Pons (tissue), 1 donor: ENCODE data around the gene PPP1R2C.
A peak's percentile ranks its signal among the peaks of the same experiment; 100 is the strongest.

Experiments
- DNase-seq: peaks from one replicate; pipeline ENCODE4 v3.0.0-alpha.2; 2016; ENCODE audit warnings: low spot score

PPP1R2C gene

DNA sequence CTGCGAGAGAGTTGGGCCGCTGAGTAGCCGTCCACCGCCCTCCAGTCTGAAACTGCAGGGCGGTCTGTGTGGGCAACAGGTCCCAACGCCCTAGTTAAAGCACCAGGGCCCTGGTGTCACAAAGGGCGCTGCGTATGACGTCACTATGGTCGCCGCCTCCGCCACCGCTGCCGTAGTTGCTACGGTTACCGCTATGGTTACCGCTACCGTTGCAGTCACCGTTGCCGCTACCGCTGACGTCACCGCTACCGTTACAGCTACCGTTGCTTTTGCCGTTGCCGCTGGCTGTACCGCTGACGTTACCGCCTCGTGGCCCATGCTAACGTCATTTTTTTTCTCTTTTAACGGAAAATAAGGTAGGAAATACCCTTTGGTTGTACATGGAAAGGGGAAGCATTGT is at the start of gene PPP1R2C:
Gene PPP1R2C, minus strand, starts transcription at position 68 of the 400 bp plus-strand sequence. CDS start 84 bp downstream, outside the sequence.
- DNase-seq = no peak

DNA sequence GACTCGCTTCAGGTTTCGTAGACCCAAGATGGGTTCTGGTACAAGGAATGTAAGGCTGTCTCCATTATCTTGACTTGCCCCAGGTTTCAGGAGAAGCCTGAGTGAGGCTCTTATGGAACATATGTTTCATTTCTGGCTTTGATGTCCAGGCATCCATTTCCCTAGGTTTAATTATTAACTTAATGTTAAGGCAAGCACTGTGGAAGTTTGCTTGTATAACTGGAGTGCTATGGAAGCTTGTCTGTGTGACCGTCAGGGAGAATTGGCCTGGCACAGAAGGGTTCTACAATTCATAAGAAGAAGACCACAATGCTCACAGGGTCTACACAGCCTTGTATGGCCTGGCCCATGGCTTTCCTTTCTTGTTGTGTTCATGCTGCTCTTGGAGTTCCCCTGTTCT is 47.2 kb upstream of the PPP1R2C start:
- no peak for DNase-seq

DNA sequence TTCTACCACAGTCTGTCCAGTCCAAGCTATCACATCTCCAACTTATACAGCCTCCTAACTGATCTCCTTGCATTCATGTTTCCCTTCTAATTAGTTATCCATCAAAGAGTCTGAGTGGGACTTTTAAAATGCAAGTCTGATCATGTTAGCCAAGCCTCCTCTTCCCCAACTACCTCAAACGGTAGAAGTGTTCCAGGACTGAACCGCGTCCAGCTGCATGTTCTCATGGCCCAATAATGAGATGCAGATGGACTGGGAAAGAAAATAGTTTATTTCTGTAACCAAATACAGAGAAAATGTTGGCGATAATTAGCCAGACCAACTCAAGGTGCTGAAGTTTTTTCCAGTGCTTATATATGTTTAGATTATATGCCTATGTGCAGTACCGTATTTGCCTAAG is 46.6 kb upstream of the PPP1R2C start:
- no peak for DNase-seq

DNA sequence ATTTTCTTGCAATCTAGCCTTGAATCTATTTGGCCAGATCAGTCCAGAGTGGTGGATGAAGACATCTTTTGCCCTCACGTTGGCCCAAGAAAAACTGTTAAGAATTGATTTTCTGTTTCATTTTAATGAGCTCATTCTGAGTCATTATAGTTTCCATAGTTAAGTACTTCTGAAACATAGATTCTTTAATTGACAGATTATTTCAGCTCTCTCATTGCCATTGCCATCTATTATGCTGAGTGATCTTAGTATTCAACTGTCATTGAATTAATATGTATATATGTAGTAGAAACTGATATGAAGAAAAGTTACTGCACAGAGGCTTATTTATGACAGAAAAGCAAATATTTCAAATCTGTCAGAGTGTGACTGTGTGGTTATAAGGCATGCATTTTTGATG is 45.5 kb upstream of the PPP1R2C start:
- DNase-seq = no peak

DNA sequence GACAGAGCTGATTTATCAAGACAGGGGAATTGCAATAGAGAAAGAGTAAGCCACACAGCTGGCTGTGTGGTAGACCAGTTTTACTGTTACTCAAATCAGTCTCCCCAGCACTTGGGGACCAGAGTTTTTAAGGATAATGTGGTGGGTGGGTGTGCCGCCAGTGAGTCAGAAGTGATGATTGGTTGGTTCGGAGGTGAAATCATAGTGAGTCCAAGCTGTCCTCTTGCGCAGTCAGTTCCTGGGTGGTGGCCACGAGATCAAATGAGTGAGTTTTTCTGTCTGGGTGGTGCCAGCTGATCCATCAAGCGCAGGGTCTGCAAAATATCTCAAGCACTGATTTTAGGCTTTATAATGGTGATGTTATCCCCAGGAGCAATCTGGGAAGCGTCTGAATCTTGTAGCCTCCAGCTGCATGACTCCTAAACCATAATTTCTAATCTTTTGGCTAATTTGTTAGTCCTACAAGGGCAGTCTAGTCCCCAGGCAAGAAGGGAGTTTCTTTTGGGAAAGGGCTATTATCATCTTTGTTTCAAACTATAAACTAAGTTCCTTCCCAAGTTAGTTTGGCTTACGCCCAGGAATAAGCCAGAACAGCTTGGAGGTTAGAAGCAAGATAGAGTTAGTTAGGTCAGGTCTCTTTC is 44.0 kb upstream of the PPP1R2C start:
- no peak for DNase-seq

DNA sequence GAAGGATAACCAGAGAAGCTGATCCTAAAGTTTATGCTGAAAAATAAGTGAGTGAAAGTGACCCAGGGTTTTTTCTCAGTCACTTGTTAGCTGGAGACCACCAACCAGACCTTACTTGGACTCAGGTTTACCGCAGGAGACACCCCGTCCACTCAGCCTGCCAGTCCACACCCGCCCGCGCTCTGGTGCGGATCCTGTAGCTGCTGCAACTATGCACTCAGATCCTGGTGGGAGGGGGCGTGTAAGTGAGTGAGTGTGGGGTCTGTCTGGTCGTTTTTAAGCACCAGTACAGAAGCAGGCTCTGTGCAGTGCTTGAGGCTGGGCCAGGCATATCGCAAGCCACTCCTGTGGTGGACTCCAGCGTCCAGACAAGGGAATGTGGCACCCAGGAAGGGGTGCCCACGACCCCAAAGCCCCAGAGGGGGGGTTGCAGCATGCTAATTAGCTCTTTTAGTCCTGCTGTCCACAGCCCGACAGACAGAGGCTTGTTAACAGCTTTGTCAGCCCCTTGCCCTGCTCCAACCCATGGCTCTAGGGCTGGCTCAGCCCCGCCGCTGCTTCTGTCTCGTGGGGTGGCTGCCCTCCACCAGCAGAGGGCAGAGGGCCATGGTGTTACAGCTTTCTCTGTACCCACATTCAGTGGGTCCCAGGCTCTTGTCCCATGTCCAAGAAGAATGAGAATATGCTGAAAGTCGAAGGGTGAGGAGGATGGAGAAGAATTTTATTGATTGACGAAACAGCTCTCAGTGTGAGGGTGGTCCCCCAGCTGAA is 40.4 kb upstream of the PPP1R2C start:
- DNase-seq = no peak

DNA sequence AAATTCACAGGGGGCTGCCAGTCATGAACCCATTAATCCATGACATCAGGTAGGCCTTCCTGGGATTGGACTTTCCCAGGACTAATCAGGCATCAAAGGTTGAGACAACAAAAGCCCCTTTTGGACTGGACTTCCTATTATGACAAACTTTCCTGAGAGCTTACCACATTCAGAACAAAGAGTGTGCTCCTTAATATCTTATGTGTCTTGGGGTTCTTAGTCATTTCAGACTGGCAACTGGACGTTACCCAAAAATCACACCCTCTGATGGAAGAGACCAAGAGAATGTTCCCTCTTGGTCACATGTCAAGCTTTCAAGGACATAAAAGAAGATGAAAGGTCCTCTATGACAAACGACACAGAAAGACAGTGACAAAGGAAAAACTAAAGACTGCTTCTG is 31.6 kb upstream of the PPP1R2C start:
- DNase-seq = no peak

DNA sequence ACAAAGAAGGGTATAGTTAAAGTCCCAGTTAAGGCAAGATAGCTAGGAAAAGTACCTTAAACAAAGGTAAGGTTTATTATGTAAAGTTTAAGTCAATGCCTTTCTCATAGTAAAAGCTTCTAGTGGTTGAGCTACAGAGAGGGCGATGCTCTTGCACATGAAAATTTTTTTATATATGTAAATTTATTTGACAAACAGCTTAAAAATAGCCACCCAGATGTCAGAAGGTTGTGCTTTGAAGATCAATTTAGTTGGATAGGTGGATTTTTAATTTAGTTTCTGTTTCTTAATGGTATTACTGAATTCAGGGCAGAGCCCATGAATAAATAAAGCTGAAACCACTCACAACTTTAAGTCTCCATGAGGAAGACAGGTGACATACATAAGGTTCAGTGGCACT is 29.4 kb upstream of the PPP1R2C start:
- DNase-seq = no peak

DNA sequence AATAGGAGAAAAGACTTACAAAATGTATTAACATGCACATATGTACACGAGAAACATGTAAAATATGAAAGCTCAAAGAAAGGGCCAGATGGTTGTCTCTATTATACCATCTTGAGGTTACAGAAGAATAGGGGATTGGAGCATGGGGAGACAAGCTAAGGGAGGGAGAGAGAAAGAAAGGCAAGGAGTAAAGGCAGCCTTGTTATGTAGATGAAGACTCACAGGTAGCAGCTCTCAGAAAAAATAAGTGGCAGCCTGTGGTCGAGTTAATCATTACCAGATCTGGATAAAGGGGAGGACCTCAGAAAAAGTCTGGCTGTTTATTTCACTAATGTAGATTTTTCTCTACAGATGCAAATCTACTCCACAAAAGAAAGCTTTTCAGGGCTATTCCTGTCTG is 26.6 kb upstream of the PPP1R2C start:
- DNase-seq = no peak

DNA sequence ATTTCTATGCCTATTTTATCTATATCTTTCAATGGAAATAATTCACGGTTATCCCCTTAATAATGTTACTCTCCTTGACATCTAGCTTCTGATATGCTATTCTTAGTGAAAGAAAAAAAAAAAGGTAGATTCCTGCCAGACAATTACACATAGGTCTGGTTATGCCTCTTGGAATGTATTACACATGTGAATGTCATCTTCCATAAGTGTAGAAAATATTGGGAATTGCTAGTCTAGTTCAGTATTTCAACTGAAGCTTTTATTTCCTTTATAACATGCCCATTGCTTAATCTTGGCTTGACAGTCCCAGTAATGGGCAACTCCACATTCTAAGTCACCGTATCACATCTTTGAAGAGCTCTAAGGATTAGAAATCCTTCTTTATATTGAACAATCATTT is 25.4 kb upstream of the PPP1R2C start:
- no peak for DNase-seq

DNA sequence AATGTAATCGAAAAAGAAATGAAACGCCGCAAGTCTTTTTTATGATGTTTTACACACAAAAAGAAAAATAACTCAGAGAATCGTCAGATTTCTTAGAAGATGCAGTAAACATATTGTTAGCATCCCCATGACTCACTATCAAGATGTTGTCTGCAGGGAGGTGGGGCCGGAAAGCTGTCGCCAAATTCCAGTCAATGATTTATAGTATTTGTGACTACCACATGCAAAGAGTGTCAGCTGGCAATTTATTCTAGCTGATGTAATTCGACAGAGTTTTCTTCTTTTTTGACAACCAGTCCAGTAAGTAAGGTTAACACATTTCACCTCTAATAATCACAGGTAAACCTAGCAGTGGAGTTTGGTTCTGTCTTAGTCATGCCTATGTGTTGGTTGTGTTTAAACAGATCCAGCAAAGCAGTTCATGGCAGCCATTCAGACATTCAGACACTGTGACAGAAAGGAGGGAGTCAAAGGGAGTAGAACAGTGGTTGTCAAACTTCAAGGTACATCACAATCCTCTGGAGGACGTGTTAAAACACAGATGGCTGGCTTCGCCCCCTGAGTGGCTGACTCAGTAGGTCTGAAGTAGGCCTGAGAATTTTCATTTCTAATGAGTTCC is 19.8 kb upstream of the PPP1R2C start:
- no peak for DNase-seq

DNA sequence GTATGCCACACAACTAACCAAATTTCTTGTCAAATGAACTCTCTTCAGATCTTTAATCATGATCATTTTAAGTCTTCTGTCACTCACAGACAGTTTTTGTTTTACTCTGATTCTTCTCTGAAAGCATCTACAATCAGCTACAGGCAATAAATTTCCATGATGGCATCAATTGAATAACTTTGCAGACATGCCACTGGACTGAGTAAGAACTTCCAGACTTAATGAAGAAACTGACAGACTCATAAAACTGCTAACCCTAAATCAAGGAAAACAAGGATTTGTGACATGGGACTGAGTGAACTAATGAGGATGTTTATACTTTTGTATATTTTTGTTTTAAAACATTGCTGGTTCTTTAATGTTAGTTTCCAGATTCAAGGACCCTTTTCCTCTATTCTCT is 5.5 kb upstream of the PPP1R2C start:
- no peak for DNase-seq

DNA sequence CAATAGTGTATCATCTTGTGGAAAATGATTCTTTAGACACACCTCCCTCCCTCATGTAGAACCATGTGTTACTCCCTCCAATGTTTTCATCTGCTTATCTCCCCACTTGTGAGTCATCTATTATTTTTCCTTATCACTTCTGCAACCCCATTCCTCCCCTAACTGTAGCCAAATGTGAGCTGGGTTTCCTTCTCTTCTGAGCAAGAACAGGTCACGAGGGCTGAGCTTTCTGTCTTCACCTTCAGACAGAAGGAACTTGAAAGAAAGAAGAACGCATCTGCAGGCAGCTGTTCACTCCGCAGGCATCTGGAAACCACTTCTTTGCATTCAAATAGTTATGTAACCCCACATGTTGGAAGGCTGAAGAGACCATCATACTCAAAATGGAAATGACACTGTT is 1.8 kb downstream of the PPP1R2C start:
- no peak for DNase-seq

DNA sequence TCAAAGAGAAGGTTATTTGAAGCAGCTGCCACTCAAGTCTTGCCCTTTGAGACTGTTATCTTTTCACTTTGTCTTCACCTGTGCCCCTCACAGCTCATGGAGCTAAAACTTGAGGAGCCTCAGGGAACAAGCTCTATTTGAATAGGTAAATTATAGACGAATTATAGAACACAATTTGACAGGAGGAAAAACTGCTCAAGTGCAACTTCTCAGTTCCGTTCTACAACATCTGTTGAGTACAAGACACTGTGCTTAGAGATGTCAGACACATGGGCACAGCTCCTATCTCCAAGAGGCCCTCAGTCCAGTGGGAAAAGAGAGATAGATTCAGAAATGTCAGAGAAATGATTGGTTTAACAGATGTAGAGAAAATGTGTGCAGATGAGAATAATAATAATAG is 5.1 kb downstream of the PPP1R2C start:
- no peak for DNase-seq

DNA sequence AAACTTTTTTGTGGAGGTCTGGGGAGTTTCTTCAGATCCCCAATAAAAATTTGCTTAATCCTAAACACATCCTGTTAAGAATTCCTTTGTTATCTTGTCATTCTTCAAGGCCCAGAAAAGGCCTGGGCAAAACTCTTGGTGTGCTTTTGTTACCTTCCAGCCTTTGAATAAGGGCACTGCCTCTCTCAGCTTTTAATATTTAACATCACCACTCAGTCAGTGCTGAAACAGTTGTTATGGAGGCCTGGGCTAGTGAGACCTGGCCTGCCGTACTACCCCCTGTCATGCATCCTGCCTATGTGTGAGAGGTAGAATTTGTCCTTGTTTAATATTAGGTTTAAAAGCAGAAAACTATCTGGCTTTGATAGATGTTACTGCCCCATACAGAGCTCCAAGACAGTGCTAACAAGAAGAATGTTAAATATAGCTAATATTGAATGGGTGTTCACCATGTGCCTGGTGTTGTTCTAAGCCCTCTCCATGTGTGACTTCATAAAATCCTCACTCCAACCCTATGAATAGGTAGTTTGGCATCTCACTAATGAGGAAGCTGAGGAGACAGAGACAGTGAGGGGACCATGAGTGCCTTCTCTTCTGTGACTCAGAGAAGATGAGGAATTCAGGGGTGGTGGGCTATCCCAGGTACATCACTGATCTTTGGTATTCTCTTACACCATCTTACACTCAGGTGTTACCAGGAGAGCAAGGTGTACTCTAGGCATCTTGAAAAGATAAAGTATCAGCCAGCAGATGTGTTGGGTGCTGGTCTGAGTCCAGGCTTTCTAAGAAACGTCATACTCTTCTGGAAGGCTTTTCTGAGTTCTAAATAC is 6.2 kb downstream of the PPP1R2C start:
- no peak for DNase-seq

DNA sequence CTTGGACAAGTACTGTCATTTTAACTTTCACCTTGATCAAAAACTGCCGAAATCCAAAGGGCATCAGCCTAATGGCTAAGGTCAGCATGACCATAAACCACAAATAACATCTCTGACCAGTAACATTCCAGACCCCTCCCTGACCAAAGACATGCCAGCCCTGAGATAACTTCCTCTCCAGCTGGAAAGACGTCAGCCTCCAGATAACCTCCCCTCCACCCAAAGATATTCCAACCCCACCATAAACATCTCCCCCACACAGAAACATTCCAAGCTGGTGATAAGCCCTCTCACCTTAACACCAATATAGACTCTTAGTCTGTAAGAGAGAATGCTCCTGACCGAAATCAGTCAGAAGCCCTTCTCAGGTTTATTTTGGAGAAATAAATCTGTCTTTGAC is 7.4 kb downstream of the PPP1R2C start:
- DNase-seq = no peak

DNA sequence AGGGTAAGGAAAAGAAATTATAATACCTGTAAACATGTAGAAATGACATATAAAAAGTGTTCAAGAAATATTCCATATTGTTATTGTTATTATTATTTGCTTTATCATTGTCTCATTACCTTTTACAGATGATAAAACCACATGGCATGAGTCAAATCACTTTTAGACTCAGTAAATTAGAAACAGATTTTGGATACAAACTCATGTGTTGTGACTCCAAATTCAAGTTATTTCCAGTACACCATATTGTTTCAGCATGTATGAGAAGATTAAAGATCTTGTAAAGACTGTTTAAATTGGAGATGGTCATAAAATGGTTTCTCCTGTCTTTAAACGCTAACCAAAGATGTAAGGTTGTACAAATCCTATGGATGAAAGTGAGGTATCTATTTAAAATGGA is 18.1 kb downstream of the PPP1R2C start:
- no peak for DNase-seq

DNA sequence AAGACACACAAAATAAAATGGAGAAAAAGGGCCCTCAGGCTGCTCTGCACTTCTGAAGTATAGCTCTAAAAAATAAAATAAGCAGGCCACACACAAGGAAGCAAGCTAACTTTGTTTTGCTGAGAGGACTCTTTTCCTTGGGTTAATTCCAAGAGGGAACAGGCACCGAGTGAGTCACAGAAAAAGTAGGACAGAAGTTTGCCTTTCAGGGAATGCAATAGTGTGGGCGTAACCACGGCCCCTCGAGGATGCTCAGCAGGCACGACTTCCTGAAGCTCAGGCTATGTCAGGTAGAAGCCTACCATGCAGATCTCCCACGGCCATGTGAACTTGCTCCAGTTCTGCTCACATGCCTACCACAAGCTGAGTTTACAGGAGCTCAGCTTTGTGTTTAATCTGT is 22.1 kb downstream of the PPP1R2C start:
- peak; percentile 2 for DNase-seq

DNA sequence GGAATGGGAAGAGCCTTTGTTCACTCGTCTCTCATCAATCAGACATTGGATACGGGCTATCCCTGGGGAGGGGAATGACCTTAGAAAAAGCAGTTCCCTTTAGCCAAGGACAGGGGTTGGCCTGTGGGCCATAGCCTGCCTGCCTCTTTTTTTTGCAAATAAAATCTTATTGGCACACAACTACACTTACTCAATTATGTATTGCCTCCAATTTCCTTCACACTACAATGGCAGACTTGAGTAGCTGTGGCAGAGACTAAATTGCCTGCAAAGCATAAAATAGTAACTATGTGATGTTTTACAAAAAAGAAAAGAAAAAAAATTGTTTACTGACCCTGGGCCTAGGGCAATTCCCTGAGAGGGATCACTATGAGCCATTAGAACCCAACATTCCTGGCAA is 23.4 kb downstream of the PPP1R2C start:
- no peak for DNase-seq

DNA sequence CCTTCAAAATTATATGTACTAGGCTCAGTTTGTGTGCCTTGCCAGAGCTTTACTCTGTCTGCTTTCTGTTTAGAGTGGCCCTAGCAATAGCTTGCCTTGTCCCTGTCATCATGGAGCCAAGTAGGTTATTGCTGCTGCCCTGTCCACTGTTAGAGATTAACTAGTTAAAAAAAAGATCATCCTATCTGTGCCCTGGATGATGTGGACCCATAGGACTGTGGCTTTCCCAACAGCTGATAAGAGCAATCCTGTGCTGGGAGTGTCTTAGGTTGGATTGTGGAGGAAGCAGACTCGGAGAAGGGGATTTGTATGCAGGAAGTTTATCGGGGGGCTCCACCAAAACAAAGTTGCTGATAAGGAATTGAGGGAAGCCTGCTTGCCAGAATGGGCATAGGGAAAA is 23.8 kb downstream of the PPP1R2C start:
- no peak for DNase-seq

DNA sequence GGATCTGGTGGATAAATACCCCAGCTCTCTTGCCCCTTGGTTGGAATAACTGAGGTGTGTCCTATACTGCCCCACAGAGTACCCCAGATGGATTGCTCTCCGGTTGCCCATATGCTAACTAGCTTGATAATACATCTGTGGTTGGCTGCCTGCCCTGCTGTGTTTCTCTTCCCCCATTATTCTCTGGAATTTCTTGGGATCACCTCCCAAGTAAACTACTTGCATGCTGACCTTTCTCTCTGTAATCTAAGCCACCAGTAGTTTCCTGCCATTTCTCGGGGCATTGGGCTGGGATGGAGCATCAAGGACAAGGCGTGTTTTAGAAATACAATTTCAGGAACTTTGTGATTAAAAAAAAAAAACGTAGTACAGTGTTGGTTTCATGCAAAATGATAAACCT is 25.2 kb downstream of the PPP1R2C start:
- DNase-seq = no peak

DNA sequence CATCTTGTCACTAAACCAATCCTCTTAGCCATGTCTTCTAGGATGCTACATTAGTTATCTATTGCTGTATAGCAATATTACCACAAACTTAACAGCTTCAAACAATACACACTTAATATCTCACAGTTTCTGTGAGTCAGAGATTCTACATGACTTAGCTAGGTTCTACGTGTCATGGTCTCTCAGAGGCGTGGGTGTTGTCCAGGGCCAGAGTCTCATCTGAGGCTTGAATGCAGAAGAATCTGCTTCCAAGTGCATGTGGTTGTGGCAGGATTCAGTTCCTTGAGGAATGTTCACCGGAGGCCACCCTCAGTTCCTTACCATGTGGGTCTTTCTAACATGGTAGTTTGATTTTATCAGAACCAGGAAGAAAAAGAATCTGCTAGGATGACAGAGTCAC is 26.4 kb downstream of the PPP1R2C start:
- DNase-seq = no peak
